Upper lobe of left lung (tissue), 4 donors: ENCODE measurements around the gene SLC15A4.

Experiments
- CTCF ChIP-seq, 6 experiments: fragments of 450-650 bp in 4 of 6; fragments of 200-600 bp in 2 of 6; sonication (generic) in 2 of 6; IDR thresholded peaks; one replicate each; pipeline ENCODE4 v1.5.1; 2016 to 2019; ENCODE audit warnings: antibody characterized with exemption in 6 of 6
- EP300 ChIP-seq, 4 donors: sonication (generic); formaldehyde crosslinking; IDR thresholded peaks; one replicate each; pipeline ENCODE4 v1.5.1; 2017; ENCODE audit warnings: antibody characterized with exemption in 4 of 4, control low read depth in 2 of 4

GRCh38 chr12:128806573-128806972 lies 17.2 kb downstream of the SLC15A4 start:
- TF ChIP-seq CTCF (IDR thresholded peaks at IDR 0.05) (no peak), EP300 (IDR thresholded peaks at IDR 0.05) (no peak)
